ENCODE results near the gene NCMAP.

- TF ChIP-seq, protein P1, sequence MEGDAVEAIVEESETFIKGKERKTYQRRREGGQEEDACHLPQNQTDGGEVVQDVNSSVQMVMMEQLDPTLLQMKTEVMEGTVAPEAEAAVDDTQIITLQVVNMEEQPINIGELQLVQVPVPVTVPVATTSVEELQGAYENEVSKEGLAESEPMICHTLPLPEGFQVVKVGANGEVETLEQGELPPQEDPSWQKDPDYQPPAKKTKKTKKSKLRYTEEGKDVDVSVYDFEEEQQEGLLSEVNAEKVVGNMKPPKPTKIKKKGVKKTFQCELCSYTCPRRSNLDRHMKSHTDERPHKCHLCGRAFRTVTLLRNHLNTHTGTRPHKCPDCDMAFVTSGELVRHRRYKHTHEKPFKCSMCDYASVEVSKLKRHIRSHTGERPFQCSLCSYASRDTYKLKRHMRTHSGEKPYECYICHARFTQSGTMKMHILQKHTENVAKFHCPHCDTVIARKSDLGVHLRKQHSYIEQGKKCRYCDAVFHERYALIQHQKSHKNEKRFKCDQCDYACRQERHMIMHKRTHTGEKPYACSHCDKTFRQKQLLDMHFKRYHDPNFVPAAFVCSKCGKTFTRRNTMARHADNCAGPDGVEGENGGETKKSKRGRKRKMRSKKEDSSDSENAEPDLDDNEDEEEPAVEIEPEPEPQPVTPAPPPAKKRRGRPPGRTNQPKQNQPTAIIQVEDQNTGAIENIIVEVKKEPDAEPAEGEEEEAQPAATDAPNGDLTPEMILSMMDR (conservative IDR thresholded peaks at IDR 0.05; ENCODE audit: low read depth, low read length) = no peak
- TF ChIP-seq FOS (IDR thresholded peaks at IDR 0.05; ENCODE audit: low read depth, low read length) (no peak), POLR2A (IDR thresholded peaks at IDR 0.05; ENCODE audit: low read depth, low read length) (no peak), RFX5 (IDR thresholded peaks at IDR 0.05; ENCODE audit: low read depth, low read length) (no peak), BHLHE40 (IDR thresholded peaks at IDR 0.05; ENCODE audit: low read depth, low read length) (no peak), MAFK (IDR thresholded peaks at IDR 0.05; ENCODE audit: low read depth, low read length) (no peak), CEBPB (IDR thresholded peaks at IDR 0.05; ENCODE audit: low read depth, low read length) (no peak), RAD21 (IDR thresholded peaks at IDR 0.05; ENCODE audit: low read length) (no peak), RCOR1 (IDR thresholded peaks at IDR 0.05; ENCODE audit: insufficient replicate concordance, low read length) (no peak), SMC3 (IDR thresholded peaks at IDR 0.05; ENCODE audit: low read depth, low read length) (no peak)
Measured at GRCh38 chr1:24657781-24658180, 101.9 kb downstream of the NCMAP start.
